ENCODE data around the gene PCGF2.

- TF ChIP-seq CTCF (conservative IDR thresholded peaks at IDR 0.05; ENCODE audit: low read length) (no peak), EZH2phosphoT487 (IDR thresholded peaks at IDR 0.05; ENCODE audit: borderline replicate concordance, low read depth, low read length) (no peak)
These were observed 60.9 kb downstream of the PCGF2 start for GRCh38 chr17:38687286-38687685.
